SK-N-SH treated with all-trans-retinoic acid at 6 μM for 48 hours (cell line): ENCODE measurements around the gene CHST14.

Experiments used
- ARNTL ChIP-seq: fragments of 450-650 bp; formaldehyde crosslinking; IDR thresholded peaks from 2 replicates; pipeline ENCODE4 v1.5.0; 2020; ENCODE audit warnings: low read depth, mild to moderate bottlenecking, moderate library complexity, borderline replicate concordance
- CREB5 ChIP-seq: fragments of 250-450 bp; sonication (Bioruptor Pico); IDR thresholded peaks from 2 replicates; pipeline ENCODE4 v1.5.1; 2020; ENCODE audit warnings: low read depth, mild to moderate bottlenecking, moderate library complexity
- CSDC2 ChIP-seq: fragments of 250-450 bp; sonication (Bioruptor Pico); IDR thresholded peaks from 2 replicates; pipeline ENCODE4 v1.5.0; 2020; ENCODE audit warnings: mild to moderate bottlenecking, moderate library complexity
- ESRRG ChIP-seq: fragments of 250-450 bp; sonication (Bioruptor Pico); IDR thresholded peaks from 2 replicates; pipeline ENCODE4 v1.6.1; 2021; ENCODE audit warnings: mild to moderate bottlenecking
- GLIS3 ChIP-seq: fragments of 250-450 bp; sonication (Bioruptor Pico); IDR thresholded peaks from 2 replicates; pipeline ENCODE4 v1.5.0; 2020; ENCODE audit warnings: mild to moderate bottlenecking, moderate library complexity
- ISL1 ChIP-seq: fragments of 250-450 bp; sonication (Bioruptor Pico); IDR thresholded peaks from 2 replicates; pipeline ENCODE4 v2.1.2; 2022; ENCODE audit warnings: mild to moderate bottlenecking, moderate library complexity
- PATZ1 ChIP-seq: fragments of 250-450 bp; sonication (Bioruptor Pico); IDR thresholded peaks from 2 replicates; pipeline ENCODE4 v1.8.0; 2020; ENCODE audit warnings: mild to moderate bottlenecking, moderate library complexity, borderline replicate concordance
- TCF4 ChIP-seq: fragments of 250-450 bp; sonication (Bioruptor Pico); IDR thresholded peaks from 2 replicates; pipeline ENCODE4 v1.8.0; 2021; ENCODE audit warnings: mild to moderate bottlenecking, moderate library complexity, borderline replicate concordance
- TOX ChIP-seq: fragments of 250-450 bp; sonication (Bioruptor Pico); IDR thresholded peaks from 2 replicates; pipeline ENCODE4 v1.8.0; 2021; ENCODE audit warnings: mild to moderate bottlenecking, moderate library complexity, borderline replicate concordance
- ZC3H10 ChIP-seq: fragments of 250-450 bp; sonication (Bioruptor Pico); IDR thresholded peaks from 2 replicates; pipeline ENCODE4 v1.5.1; 2021; ENCODE audit warnings: mild to moderate bottlenecking, moderate library complexity
- ZFP3 ChIP-seq: fragments of 250-450 bp; sonication (Bioruptor Pico); IDR thresholded peaks from 2 replicates; pipeline ENCODE4 v1.5.0; 2020; ENCODE audit warnings: mild to moderate bottlenecking, moderate library complexity

GRCh38 chr15:40421246-40422157 lies 49.3 kb upstream of the CHST14 start:
- TF ChIP-seq ZC3H10 (CRISPR knock-in tag): no peak
- TF ChIP-seq PATZ1: no peak
- TF ChIP-seq ESRRG (CRISPR knock-in tag): no peak
- no peak for TF ChIP-seq ZFP3 (CRISPR knock-in tag)
- TF ChIP-seq TOX (CRISPR knock-in tag): no peak
- no peak for TF ChIP-seq ISL1
- TF ChIP-seq TCF4: no peak
- TF ChIP-seq CREB5 (CRISPR knock-in tag): no peak
- no peak for TF ChIP-seq ARNTL
- TF ChIP-seq GLIS3: no peak
- no peak for TF ChIP-seq CSDC2 (CRISPR knock-in tag)
